RKO (cell line): ENCODE measurements around the gene IRF2BP2.

Experiments
- DNase-seq: peaks from one replicate; pipeline ENCODE4 v3.0.0-alpha.2; 2016; ENCODE audit warnings: low spot score

Gene IRF2BP2

DNA sequence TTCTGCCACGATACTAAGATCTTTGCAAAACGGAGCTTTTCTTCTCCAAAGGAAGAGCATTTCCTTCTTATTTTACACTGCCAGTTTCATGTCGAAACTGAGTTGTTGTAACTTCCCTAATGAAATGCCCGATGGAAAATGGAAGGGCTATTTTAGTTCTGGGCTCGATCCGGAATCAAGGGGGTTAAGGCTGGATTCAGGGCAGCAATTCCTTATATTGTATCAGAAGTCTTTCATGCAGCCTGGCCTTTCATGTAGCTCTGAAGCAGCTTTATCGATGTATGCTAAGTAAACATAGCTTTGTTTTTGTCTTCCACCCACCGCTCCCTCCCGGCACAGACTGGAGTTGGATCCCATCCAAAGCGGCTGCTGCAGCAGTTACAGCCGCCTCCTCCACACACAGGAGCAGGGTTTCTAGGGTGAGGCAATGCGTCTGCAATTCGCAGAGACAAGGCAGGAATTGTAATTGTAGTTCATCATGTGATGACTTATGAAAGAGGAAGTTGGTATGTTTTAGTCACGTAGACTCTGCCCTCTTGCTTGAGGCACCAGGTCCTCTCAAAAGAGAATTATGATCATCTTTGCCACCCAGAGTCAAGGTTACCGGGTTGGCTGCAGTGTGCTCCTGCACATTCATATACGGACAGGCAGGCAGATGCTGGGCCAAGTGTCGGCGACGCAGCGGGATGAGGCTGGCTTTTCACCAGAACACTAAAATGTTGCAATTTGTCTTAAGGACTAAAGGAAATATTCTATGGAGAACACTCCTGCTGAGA, 2.6 kb upstream of the IRF2BP2 start:
- DNase-seq: peak; percentile 100

DNA sequence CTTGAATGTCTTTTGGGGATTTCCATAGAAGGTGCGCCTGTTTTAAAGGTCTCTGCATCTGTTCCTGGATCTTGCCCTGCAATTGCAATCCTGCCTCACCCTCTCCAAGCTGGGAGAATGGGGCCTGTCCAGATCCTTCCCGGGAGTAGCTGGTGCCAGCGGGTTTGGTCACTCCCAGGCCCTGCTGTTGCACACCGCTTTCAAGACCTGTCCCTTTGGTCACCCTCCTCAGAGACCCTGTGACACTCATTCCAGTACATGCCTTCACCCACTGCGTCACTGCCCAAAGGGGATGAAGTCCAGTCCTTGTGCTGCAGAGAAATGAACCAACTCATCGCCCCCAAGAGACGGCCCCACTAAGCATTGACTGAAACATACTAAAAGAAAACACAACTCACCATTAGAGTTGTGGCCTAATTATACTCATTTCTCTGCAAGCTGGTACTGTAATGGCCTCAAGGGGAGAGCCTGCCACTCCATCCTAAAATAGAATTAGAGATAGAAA, 1.9 kb upstream of the IRF2BP2 start:
- DNase-seq: peak; percentile 37

DNA sequence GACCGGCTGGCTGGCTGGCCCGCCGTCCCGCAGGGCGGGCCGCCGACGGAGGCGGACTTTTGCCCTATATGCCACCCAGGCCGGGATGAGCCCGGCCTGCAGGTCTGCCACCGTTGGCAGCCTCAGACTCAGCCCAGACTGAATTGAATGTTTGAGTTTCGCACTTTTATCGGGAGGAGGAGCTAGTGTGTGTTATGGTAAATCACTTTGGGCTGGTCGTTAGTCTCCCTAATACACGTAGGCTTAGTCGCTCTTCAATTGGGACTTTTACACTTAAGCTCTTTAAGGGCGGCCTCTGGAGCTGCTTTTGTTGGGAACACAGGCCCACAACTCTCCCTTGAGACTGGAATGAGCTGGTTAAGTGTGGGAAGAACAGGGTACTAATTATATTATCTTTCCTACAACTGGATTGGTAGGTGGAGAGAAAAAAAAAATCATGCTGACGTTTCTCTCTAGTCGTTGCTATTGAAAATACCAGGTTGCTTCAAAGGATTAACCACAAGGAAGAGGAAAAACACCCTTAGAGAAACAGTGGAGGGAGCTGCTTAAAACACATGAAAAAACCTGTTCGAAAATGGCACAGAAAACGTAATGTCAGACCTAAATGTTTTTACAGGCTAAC, 1.4 kb upstream of the IRF2BP2 start:
- peak; percentile 92 for DNase-seq

DNA sequence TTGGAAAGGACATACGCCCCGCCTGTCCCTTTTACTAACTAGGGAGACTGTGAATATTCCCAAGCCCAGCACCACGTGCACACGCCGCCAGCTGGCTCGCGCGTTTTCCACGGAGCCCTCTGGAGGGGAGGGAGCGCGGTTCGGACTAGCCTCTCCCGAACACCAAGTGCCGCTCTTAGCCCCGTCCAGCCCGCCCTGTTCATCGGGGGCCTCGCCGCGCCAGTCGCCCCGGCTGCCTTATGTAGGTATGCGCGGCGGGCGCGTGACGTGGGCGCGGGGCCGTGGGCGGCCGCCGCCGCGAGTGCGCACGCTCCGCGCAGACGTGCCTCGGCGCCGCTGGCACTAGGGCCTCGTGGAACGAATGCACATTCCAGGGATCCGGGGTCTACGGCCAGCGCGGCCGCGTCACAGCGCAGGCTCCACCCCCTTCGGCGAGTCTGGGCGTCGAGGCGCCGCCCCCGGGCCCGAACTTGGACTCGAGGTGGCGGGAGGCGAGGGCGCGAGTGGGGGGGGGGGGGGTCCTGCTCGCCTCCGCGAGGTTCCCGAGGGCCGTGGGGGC, 767 bp upstream of the IRF2BP2 start:
- peak; percentile 95 for DNase-seq

DNA sequence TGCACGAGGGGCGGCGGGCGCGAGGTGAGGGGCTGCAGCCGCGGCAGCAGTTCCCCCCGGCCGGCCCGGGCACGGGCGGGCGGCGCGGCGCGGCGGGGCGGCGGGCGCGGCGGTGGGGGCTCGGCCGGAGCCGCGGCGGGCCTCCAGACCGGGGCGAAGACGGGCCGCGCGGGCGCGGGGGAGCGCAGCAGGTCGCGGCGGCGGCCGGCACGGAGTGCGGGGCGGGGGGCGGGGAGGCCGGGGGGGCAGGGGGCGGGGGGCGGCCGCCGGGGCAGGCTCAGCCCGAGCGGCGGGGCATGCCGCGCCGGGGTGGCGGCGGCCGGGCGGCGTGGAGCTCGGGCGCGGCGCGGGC, 311 bp downstream of the IRF2BP2 start:
- no peak for DNase-seq

DNA sequence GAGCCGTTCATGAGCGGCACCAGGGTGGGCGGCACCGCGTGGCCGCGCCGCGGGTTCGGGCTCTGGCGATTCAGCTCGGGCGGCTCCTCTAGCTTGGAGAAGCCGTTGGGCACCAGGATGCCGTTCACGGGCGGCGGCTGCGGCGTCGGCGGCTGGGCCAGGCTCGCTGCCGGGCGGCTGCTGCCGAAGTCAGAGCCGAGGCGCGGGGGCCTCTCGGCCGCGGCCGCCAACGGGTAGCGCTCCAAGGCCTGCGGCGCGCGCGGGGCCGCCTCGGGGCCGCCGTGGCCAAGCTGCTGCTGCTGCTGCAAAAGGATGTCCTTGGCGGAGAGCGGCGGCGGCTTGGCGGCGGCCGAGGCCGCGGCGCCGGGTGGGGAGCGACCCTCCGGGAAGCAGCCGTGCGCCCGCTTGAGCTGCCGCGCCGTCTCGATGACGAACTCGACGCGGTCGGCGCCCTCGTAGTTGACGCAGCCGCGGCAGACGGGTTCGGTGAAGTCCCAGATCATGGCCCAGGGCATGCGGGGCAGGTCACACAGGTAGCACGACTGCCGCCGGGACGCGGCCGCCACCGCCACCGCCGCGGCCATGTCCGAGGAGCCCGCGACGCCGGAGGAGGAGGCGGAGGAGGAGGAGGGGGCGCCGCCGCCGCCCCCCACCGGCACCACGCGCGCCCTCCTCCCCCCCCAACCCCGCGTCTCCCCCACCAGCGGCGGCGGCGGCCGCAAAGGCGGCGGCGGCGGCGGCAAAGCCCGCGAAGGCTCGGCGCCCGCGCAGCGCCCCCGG, 877 bp downstream of the IRF2BP2 start:
- peak; percentile 59 for DNase-seq

DNA sequence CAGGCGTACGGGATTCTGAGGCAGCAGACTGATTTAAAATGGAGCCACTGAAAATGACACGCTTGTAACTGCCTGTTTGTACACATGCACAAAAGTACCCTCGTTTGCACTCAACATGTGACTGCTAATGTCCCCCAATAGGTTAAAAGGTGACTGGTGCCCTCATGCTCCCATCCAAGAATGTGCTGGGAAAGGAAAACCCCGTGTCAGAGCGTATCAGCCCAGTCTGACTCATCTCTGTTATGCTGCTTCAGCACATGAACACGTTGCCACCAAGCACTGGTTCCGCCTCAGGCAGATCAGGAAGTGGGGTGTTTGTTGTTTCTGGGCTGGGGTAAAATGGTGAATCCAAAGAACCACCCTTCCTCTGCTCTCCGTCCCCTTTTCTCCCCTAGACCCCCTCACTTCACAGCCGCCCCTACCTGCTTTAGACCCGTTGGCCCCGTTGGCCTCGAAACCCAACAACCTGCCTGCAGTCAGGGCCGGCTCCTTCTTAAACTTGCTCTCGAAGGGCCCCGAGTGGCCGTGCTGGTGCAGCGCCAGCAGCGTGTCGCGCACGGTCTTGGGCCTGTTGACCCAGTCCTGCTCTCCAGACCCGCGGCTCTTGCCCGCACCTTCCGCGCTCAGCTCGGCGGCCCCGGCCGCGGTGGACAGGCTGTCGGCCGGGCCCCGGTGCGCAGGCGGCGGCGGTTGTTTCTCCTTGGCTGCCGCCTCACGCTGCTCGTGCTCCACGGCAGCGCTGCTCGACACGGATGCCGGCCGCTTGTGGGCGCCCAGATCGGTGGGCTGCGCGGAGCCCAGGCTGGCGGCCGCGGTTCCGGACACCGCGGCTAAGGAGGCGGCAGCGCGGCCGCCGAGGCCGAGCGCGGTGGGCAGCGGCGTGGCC, 1.7 kb downstream of the IRF2BP2 start:
- peak; percentile 99 for DNase-seq

DNA sequence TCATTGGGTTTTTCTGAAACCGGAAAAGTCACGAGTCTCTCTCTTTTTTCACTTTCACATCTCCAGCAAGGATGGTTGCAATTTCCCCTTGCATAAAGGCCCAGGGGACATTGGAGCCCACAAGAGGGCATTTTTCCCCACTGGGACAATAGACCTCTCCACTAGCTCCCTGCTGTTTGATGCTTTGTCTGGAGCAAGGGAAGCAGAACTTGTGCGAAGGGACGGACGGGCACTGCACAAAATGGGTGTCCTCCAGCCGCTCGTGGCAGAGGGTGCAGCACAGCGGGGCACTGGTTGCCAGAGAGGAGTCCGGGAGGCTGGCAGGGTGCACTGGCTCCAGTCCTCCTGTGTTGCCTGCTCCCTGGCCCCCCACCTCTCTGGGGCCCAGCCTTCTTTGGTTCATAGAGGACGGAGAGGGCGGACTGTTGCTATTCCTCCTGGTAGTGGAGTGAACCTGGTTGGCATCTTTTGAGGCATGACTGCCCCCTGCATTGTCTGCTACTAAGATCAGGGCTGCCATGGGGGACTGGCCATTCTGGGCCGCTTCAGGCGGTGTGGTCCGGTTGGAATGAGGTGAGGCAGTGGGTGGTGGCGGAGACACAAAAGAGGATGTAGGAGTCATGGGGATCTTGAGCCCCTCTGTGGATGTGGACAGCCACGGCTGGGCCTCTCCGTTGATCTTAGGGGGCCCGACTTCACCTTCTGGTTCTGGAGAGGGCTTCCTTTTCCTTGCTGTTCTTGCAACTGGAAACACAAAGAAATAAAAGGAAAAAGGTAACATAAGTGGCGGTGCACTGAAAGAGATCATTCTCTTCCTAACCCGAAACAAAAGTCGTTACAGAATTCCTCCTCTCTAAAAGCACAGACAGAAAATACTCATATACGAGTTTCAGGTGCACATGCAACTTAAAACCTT, 2.6 kb downstream of the IRF2BP2 start:
- DNase-seq: peak; percentile 71

DNA sequence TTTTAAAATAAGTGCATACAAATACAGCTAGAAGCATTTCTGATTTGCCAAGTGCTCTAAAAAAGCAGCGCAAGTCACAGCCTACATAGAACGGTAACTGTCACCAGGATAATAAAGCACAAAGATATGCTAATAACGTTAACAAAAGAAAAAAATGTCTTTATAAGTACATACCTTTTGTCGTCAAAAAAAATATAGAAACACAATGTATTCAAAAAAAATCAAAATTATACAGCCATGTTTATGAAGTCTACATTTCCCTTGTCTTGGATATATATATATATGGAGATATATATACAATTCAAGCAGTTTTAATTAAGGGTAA, 3.2 kb downstream of the IRF2BP2 start:
- no peak for DNase-seq

DNA sequence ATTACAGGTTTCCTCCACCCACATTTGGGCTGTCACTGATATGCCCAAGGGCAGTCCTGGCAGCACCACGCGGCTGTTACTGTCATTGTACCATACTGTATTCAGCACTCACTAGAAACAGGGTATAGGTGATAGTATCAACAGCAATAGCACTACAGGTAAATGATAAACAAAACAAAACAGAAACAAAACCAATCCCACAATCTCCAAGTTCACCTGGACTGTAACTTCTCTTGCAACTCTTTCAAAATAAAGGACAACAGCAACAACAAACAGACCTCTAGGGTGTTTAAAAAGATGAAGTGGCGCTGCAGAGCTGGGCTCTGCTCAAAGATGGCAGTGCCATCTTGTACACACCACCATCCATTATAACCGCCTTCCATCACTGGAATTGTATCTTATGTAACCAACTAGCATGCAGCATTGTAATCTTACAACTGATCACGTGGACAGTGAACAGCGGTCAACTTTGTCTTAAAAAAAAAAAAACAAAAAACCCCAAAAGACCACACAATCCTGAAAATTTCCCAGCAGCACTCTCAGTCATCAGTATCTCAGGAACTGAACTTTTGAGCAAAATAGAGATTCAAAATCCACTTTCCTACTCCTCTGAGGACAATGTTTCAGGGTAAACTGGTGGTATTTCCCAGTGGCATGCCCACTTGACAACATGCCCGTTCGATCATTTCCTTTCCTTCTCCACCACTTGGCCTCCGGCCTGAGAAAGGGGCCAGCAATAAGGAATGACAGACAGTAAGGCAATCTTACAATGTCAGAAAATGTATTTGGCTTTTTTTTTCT, 3.8 kb downstream of the IRF2BP2 start:
- peak; percentile 83 for DNase-seq

DNA sequence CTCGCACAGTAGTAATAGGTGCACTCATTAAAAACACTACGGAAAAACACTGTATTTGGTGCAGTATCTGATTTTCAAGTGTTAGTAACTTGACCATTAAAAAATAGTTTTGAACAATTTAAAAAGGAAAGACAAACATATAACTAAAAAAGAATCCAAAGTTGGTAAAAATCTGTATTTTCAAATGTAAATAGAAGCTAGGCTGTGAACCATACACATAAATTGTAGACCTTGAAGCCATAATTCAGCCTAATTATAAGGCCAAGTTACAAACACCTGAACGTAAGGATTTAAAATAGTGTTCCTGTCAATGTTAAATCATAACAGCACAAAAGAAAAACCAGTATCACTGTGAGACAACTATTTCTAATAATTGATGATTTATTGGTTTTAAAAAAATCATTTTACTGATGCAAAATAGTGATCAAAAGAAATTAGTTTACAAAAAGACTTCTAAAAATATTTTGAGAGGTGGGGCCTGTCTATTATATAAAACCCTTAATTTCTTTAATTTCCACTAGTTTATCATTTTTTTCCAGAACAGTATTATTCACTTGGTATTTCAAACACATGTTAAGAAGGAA, 4.5 kb downstream of the IRF2BP2 start:
- no peak for DNase-seq

DNA sequence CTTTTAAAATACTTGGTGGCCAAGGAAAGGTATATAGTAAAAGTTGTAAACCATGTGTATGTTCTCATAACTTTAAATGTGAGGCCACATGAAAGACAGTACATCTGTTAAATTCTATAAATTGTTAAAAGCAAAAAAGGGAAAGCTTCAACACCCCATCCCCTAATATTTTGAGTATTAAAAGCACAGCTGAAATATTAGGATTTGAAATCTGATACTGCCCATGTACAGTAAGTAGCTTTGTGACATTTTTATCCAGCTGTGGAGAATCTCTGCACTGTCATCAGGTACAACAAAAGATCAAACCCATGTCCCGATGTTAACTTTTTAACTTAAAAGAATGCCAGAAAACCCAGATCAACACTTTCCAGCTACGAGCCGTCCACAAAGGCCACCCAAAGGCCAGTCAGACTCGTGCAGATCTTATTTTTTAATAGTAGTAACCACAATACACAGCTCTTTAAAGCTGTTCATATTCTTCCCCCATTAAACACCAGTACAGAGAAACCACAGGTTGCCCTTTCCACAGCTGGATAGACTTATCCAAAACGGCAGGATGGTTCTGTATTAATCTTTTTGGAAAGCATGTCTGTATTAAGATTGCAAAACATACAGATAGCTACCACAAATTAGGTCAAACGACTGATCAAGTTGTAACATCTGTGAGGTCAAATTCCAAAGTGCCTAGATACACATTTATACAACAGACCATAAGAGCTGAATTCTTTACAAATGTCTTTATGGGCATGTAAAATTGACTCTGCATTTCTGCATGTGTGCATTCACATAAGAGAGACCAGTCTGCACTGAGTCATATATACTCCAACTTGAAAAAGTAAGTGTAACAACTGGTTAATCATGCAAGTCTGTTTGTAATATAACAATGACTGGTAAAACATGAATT, 5.2 kb downstream of the IRF2BP2 start:
- DNase-seq: peak; percentile 94

DNA sequence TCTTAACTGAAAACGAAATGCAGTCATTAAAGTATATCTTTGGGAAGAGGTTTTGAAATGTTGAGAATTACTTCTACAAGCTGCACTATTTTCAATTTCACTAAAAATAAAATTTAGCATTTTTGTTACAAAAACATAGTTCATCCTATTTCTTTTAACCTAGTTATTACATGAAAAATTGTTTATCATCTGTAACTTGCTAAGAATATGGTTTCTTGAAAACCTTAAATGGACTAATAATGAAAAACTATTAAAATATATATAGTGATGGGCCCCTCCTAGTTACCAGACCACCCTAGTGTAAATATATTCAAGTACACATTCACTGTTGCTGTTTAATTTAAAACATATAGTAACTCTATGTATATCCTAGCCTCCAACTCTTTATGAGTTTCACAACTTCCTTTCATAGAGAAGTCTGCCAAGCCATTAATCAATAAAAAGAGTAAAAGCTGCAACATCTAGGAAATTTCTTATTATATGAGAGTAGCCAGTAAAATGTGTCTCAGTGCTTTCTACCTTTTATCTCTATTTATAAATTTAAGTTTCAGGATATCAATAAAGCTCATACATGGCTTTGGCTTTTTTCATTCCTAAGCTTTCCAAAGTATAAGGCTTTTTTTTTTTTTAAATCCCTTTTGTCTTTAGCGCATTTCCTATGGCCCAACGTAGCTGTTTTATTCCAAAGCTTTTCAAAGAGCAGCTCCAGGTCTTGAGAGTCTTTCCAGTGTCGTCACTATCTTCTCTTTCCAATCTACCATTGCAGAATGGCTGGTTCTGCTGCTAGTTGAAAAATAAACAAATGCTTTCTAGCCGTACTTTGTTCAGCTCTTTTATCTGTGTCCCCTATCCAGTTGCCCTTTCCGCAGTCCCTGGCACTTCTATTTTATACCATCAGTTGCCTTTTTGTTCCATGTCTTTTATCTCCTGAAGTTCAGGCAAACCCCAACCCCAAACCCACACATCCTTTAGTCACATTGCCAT, 6.5 kb downstream of the IRF2BP2 start:
- DNase-seq: peak; percentile 73

DNA sequence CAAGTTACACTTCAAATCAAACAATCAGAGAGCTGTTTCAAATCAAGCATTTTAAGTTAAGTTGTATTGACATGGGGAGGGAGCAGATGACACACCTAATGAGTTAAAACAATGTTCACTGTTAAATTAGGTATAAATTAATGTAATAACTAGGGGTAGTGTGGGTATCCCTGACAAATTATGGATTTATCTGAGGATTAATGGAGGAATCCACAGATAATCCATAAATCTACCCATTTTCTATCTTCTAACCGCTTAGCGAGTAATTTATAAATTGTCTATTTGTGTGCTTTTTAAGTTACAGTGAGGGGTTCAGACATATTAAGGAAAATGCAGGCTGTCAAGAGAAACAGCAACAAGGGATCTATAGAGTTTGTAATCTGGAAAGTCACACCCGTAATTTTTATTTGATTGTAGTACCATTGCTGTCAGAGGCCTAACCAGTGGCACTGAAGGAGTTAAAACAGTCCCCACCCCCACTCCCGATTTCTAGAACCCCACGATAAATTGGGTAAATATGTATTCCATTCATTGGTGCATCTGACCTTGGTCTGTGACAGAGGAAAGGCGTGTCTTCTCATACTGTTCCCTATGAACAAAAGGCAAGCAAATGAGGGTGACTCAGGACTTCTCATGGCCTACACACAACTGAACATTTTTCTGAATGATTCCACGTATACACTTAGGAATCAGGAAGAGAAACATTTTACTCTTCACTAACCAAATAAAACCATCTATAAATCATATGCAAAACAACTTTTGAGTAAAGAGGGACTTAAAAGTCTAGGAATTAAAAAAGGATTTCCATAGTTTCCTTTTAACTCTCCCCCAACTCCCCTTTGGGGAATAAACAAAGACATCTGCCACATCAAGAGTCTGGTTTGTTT, 7.4 kb downstream of the IRF2BP2 start:
- DNase-seq: peak; percentile 99

DNA sequence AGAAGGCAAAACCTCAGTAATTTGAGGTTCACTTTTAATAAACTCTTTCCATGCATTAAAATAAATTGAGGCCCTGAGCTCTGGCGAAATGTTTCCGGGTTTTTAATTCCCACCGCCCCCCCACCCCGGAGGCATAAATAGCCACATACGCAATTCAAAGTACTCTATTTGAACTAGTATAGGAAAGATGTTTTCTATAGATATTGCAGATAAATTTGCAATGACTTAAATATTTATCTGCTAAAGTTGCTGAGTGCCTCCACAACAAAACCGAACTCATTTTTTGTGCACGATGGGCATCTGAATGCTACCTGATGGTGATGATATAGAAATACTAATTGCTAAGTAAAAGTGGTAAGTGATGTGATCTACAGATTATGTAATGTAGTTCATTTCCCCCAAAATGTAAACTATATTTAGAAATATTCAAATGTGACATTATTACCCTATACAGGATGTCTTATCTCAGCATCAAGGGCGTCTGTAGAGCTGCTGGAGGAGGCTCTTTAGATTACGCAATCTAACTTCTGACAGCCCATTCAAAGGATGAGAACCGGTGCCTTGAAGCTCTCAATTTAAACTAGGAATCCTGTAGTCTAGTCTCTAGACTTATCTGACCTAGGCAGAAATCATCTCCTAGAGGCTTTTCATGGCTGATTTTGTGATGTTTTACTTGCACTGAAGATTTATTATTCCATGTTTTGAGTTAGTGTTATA, 8.5 kb downstream of the IRF2BP2 start:
- DNase-seq: peak; percentile 22
